A549 (cell line): ENCODE results near the gene MPI.

Experiments
- ATOH8 ChIP-seq: fragments of 250-450 bp; sonication (Bioruptor Pico); IDR thresholded peaks from 2 replicates; pipeline ENCODE4 v1.5.0; 2020; ENCODE audit warnings: low read depth, mild to moderate bottlenecking, moderate library complexity
- CTCF ChIP-seq: fragments of >200 bp; sonication (Bioruptor Twin); formaldehyde crosslinking; IDR thresholded peaks from 3 replicates; pipeline ENCODE4 v1.5.1; 2016
- E2F6 ChIP-seq: IDR thresholded peaks from 2 replicates; pipeline ENCODE4 v1.6.1; 2012; ENCODE audit warnings: low read depth, borderline replicate concordance
- GATA3 ChIP-seq: IDR thresholded peaks from 2 replicates; pipeline ENCODE4 v1.6.1; 2012; ENCODE audit warnings: borderline replicate concordance
- MYC ChIP-seq: IDR thresholded peaks from 2 replicates; pipeline ENCODE4 v1.6.1; 2012; ENCODE audit warnings: mild to moderate bottlenecking, inconsistent platforms, low read length, improper control_type of control experiment, borderline replicate concordance
- RCOR1 ChIP-seq: fragments of 150-350 bp; IDR thresholded peaks from 2 replicates; pipeline ENCODE4 v1.6.1; 2014; ENCODE audit warnings: antibody characterized with exemption, low read length, low read depth

GRCh38 chr15:74937590-74938371, 47.9 kb downstream of the MPI start, which contains the start of gene COX5A:
- TF ChIP-seq MYC (peak; percentile 93), CTCF (no peak), ATOH8 (CRISPR knock-in tag) (no peak), GATA3 (peak; percentile 29; the same call in 1 of the 2 replicates), RCOR1 (no peak), E2F6 (peak; percentile 47; the same call in 1 of the 2 replicates)
